ENCODE results near the gene ADD1. TPM values are rescaled to one million over a fixed set of nuclear protein-coding genes. Genes with fewer than 3 reads are reported as not detected.

Gene ADD1
- total and polyA plus RNA-seq, 2 of the 13 experiments (the other 11 are each of a cell fraction or from before 2014, with no cell fraction given), result 73.9 to 122 TPM

- ChIA-PET POLR2A (no interaction called here), CTCF (ENCODE audit: low intra/inter-chr PET ratio, low total read pairs) (no interaction called here)
- in situ Hi-C loops (cut with HindIII; ENCODE audit: extremely low pct_ligation_motif_present, low pct_unique_long_range_greater_than_20kb) (no loop called here), intact Hi-C loops (cut with micrococcal nuclease; ENCODE audit: unreplicated experiment) (no loop called here)
- Histone ChIP-seq H3K4me1 (ENCODE audit: insufficient read depth, low read length) (peaks cover 28% of the 10 kb centered on the region), H3K9ac (ENCODE audit: insufficient read depth, low read depth, low read length) (no peak overlapping the region), H4K20me1 (ENCODE audit: insufficient read depth, low read length) (peaks cover 13% of the 10 kb centered on the region; the same call in 1 of the 2 replicates), H3K27me3 (ENCODE audit: control insufficient read depth in 1 of 2, insufficient read depth in 2 of 2, low read length in 2 of 2) (no peaks in the 10 kb centered on the region), H3K4me2 (ENCODE audit: low read depth, low read length) (no peak overlapping the region), H3K27ac (ENCODE audit: extremely low read length, insufficient read depth, low read length) (no peak overlapping the region), H3K4me3 (replicated peaks in 1 of 3; ENCODE audit: insufficient read depth in 1 of 3, low read depth in 2 of 3, low read length in 3 of 3) (no peak overlapping the region), H2AFZ (ENCODE audit: low read length) (no peak overlapping the region), H3K79me2 (ENCODE audit: insufficient read depth, low read length) (peaks cover 33% of the 10 kb centered on the region), H3K36me3 (replicated peaks in 1 of 2; ENCODE audit: control insufficient read depth in 1 of 2, insufficient read depth in 2 of 2, low read length in 2 of 2) (peaks cover 3 to 9% of the 10 kb centered on the region in 2 experiments; a peak in 2 of 5 replicates), H3K9me3 (ENCODE audit: low read length) (no peaks in the 10 kb centered on the region)
- DNase-seq (ENCODE audit: low spot score) (no peak), ATAC-seq (no peak), FAIRE-seq (no peak)
- TF ChIP-seq ZNF639 (CRISPR knock-in tag; conservative IDR thresholded peaks at IDR 0.05) (no peak), ZBTB46 (CRISPR knock-in tag; IDR thresholded peaks at IDR 0.05; ENCODE audit: borderline replicate concordance) (no peak), ZNF333 (CRISPR knock-in tag; IDR thresholded peaks at IDR 0.05; ENCODE audit: borderline replicate concordance) (no peak), GATAD1 (CRISPR knock-in tag; IDR thresholded peaks at IDR 0.05) (no peak), AGO2 (optimal IDR thresholded peaks at IDR 0.05; ENCODE audit: low read depth, low read length) (peak; percentile 2), IRF9 (CRISPR knock-in tag; IDR thresholded peaks at IDR 0.05; ENCODE audit: borderline replicate concordance) (no peak), RBM39 (IDR thresholded peaks at IDR 0.05; ENCODE audit: low read depth, low read length, poor library complexity, severe bottlenecking) (no peak)
- no TSS peak for BruUV-seq (replicated peaks)
- whole genome bisulfite sequencing (ENCODE audit: low lambda C conversion rate), result 98% methylated on average over 19 of the region's 28 CpGs
Measured at GRCh38 chr4:2806390-2807355, 37.0 kb upstream of the ADD1 start.
